H1 (cell line): Measurements from ENCODE around the gene MFAP5. TPM values are rescaled to one million over a fixed set of nuclear protein-coding genes. Genes with fewer than 3 reads are reported as not detected.

Experiments
- ATF2 ChIP-seq: IDR thresholded peaks from 2 replicates; pipeline ENCODE4 v1.6.1; 2012; ENCODE audit warnings: low read length, inconsistent platforms
- CHD2 ChIP-seq: IDR thresholded peaks from 2 replicates; pipeline ENCODE4 v1.6.1; 2012; ENCODE audit warnings: low read length, improper control_type of control experiment
- HDAC2 ChIP-seq, 2 experiments: fragments of 300-600 bp in 1 of 2; sonication (generic) in 1 of 2; IDR thresholded peaks; 2 replicates each; pipeline ENCODE4 v1.6.1; 2011 to 2012; ENCODE audit warnings: low read depth in 2 of 2, low read length in 2 of 2, mild to moderate bottlenecking in 2 of 2, moderate library complexity in 2 of 2, borderline replicate concordance in 1 of 2, inconsistent platforms in 1 of 2
- KDM1A ChIP-seq: fragments of 200-600, 300-600 bp; sonication (generic); IDR thresholded peaks from 2 replicates; pipeline ENCODE4 v1.7.1; 2016; ENCODE audit warnings: mild to moderate bottlenecking, low read length, borderline replicate concordance
- POU5F1 ChIP-seq: IDR thresholded peaks from 2 replicates; pipeline ENCODE4 v1.6.1; 2011; ENCODE audit warnings: low read depth, mild to moderate bottlenecking, low read length, moderate library complexity
- polyA plus RNA-seq, 7 experiments: library from polyadenylated mRNA; depleted of rRNA in 3 of 7; stranded (reverse) in 5 of 7; unstranded in 2 of 7; fragments of >200 nt in 5 of 7; fragments of 200-250 nt in 2 of 7; gene quantifications; 1 replicate in 5 of 7; 2 replicates in 1 of 7; 4 replicates in 1 of 7; pipeline versions ENCODE4 v1.2.1 to v1.2.3, GENCODE V29; 2011 to 2013; ENCODE audit warnings: missing spikeins in 2 of 7, mixed read lengths in 2 of 7
- total RNA-seq: library from RNA; stranded (reverse); fragmentation: NEBNext Ultra II Directional; extraction: Animal tissue kit (Norgen Biotek cat#: 25700); gene quantifications from 2 replicates; pipeline ENCODE4 v1.2.1, GENCODE V29; 2021
- TF ChIP-seq, protein P1 (sequence below): IDR thresholded peaks from 2 replicates; pipeline ENCODE4 v1.6.1; 2012; ENCODE audit warnings: inconsistent platforms

The MFAP5 gene
- total and polyA plus RNA-seq, 2 of the 8 experiments (the other 6 are each of a cell fraction or from before 2014, with no cell fraction given), result 0.60 to 0.86 TPM

- no peak for TF ChIP-seq HDAC2 (IDR thresholded peaks at IDR 0.05; ENCODE audit: borderline replicate concordance in 1 of 2, low read depth in 2 of 2, low read length in 2 of 2)
- TF ChIP-seq CHD2, result no peak
- TF ChIP-seq, protein P1, sequence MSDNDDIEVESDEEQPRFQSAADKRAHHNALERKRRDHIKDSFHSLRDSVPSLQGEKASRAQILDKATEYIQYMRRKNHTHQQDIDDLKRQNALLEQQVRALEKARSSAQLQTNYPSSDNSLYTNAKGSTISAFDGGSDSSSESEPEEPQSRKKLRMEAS, result no peak
- TF ChIP-seq KDM1A, result no peak
- no peak for TF ChIP-seq ATF2
- no peak for TF ChIP-seq POU5F1
These were observed 9.8 kb upstream of the MFAP5 start (continued) for GRCh38 chr12:8672381-8672780.
